HFF-Myc (cell line): ENCODE measurements around the gene HMGXB3.

Experiments used
- DNase-seq: peaks from one replicate; pipeline ENCODE4 v3.0.0-alpha.2; 2011; ENCODE audit warnings: low read depth; ENCODE audit errors: extremely low read depth
- H3K4me3 ChIP-seq: replicated peaks from 2 replicates; pipeline ENCODE4 v1.5.1; 2011; ENCODE audit warnings: low read depth, mild to moderate bottlenecking, control low read depth, low read length
- TF ChIP-seq, protein P1 (sequence below): IDR thresholded peaks from 2 replicates; pipeline ENCODE4 v1.5.1; 2012; ENCODE audit warnings: mild to moderate bottlenecking, low read depth, low read length, control low read depth; ENCODE audit errors: missing control alignments

Gene HMGXB3

GRCh38 chr5:150061538-150061995, 61.0 kb downstream of the HMGXB3 start:
- H3K4me3 ChIP-seq = no peak overlapping the region
- no peak for DNase-seq
- TF ChIP-seq, protein P1, sequence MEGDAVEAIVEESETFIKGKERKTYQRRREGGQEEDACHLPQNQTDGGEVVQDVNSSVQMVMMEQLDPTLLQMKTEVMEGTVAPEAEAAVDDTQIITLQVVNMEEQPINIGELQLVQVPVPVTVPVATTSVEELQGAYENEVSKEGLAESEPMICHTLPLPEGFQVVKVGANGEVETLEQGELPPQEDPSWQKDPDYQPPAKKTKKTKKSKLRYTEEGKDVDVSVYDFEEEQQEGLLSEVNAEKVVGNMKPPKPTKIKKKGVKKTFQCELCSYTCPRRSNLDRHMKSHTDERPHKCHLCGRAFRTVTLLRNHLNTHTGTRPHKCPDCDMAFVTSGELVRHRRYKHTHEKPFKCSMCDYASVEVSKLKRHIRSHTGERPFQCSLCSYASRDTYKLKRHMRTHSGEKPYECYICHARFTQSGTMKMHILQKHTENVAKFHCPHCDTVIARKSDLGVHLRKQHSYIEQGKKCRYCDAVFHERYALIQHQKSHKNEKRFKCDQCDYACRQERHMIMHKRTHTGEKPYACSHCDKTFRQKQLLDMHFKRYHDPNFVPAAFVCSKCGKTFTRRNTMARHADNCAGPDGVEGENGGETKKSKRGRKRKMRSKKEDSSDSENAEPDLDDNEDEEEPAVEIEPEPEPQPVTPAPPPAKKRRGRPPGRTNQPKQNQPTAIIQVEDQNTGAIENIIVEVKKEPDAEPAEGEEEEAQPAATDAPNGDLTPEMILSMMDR = no peak

DNA sequence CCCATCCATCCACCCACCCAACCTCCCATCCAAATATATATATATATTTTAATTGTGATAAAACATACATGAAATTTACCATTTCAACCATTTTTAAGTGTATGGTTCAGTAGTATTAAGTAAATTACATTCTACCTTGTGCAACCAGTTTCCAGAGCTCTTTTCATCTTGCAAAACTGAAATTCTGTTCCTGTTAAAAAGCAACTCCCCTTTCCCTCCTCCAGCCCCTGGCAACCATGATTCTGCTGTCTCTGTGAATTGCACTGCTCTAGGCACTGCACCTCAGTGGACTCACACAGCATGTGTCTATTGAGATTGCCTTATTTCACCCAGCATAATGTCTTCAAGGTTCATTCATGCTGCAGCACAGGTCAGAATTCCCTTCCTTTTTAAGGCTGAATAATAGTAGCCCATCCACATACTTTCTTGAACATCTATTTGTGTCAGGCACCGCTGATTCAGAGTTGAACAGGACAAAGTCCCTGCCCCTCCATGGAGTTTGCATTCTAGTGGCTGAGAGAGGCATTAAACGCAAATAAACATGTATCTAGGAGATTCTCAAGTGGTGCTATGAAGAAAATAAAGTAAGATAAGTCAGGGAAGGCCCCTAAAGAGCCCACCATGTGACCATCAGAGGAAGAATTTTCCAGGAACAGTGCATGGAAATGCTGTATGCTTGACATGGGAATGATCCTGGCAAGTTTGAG, 61.8 kb downstream of the HMGXB3 start:
- no peak overlapping the region for H3K4me3 ChIP-seq
- TF ChIP-seq, protein P1 = no peak
- DNase-seq = no peak

DNA sequence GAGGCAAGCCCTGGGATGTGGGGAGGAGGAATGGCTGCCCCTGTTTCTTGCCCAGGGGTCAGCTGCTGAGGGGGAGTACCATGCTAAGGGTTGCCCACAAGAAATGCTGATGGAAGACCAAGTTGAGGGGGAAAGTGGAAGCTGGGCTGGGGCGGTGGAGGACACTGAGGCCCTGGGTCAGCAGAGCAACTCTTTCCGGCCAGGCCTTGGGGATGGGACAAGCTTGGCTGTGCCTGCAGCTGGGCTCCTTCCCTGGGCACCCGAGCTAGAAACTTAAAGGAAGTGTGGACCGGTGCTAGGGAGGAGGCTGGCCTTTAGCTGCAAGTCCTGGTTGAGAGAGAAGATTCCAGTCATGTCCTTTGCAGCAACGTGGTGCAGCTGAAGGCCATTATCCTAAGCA, 63.1 kb downstream of the HMGXB3 start:
- no peak overlapping the region for H3K4me3 ChIP-seq
- TF ChIP-seq, protein P1 = no peak
- DNase-seq = no peak

GRCh38 chr5:150064681-150065220, 64.2 kb downstream of the HMGXB3 start:
- DNase-seq = no peak
- H3K4me3 ChIP-seq = no peak overlapping the region
- TF ChIP-seq, protein P1 = no peak

DNA sequence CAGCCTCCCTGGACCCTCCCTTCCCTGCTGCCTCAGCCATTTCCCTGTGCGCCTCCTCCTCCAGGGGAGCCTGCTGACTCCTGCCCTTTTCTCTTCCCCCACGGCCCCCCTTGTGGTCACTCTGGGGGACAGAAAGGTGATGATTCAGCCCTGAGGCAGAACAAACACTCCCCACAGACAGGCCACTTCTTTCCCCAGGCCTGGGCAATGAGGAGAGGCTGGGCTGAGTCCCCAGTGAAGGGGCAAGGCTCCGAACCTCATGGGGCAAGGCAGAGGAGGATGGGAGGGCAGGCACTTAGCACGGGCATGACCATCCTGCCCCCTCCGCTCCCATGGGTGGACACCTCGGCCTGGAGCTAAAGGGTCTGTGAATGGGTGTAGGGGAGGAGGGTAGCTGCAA, 64.8 kb downstream of the HMGXB3 start:
- H3K4me3 ChIP-seq = no peak overlapping the region
- DNase-seq = no peak
- TF ChIP-seq, protein P1 = no peak

GRCh38 chr5:150065886-150066285, 65.3 kb downstream of the HMGXB3 start:
- DNase-seq = no peak
- TF ChIP-seq, protein P1 = no peak
- no peak overlapping the region for H3K4me3 ChIP-seq
